ENCODE results near the gene GALNT4.

DNA sequence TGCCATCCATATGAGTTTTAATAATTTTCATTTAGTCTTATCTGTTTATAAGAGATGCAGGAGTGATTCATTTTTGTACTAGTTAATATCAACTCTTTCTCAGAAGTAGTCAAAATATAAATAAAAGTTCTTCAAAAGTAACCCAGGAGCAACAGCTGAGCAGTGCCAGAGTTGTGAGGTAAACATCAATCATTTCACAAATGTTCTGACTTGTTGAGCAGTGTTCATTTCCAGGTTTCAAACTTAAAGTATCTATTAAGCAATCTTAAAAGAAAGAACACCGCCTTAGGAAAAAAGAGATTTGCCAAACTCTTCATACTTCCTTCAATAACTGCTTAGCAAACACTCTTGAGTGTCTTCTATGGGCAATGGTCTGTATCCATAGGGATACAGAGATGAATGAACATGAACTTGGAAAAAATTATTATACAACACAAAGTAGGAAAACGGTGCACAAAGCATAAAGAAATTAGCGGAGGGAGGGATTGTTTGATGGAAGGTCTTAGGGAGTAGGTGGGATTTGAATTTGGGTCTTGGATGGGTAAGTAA lies 43.2 kb upstream of the GALNT4 start:
- TF ChIP-seq, protein P1, sequence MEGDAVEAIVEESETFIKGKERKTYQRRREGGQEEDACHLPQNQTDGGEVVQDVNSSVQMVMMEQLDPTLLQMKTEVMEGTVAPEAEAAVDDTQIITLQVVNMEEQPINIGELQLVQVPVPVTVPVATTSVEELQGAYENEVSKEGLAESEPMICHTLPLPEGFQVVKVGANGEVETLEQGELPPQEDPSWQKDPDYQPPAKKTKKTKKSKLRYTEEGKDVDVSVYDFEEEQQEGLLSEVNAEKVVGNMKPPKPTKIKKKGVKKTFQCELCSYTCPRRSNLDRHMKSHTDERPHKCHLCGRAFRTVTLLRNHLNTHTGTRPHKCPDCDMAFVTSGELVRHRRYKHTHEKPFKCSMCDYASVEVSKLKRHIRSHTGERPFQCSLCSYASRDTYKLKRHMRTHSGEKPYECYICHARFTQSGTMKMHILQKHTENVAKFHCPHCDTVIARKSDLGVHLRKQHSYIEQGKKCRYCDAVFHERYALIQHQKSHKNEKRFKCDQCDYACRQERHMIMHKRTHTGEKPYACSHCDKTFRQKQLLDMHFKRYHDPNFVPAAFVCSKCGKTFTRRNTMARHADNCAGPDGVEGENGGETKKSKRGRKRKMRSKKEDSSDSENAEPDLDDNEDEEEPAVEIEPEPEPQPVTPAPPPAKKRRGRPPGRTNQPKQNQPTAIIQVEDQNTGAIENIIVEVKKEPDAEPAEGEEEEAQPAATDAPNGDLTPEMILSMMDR (IDR thresholded peaks at IDR 0.05), result no peak
- TF ChIP-seq POLR2A (IDR thresholded peaks at IDR 0.05) (no peak), POLR2AphosphoS5 (IDR thresholded peaks at IDR 0.05) (no peak)

Measured in breast epithelium (tissue), 3 donors.